OCI-LY3 (cell line): ENCODE measurements around the gene CIPC.

ENCODE experiments used
- EZH2phosphoT487 ChIP-seq: fragments of 200-600 bp; shearing (Covaris generic); IDR thresholded peaks from 2 replicates; pipeline ENCODE4 v1.6.1; 2018; ENCODE audit warnings: antibody characterized with exemption, mixed run types, low read depth
- TF ChIP-seq, protein P1 (sequence below): fragments of 200-600, 300-600 bp; sonication (generic); IDR thresholded peaks from 2 replicates; pipeline ENCODE4 v1.5.1; 2014; ENCODE audit warnings: antibody characterized with exemption, low read length, low read depth

DNA sequence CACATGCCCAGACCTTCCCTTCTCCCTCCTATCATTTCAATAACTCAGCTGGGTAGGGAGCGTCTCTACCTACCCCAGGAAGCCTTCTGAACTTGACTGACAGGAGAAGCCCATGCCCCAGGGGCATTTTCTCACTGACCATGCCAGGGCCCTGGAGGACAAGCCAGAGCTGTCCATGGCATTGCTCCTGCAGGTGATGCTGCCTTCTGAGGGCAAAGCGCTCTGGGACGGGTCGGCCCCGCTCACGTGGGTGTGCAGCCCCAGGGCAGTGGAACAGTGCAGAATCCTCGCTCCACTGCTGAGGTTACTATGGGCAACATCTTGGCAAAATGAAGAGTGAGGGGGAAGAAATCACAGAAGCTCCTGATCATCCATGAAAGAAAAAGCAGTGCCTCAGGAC is 28.5 kb upstream of the CIPC start:
- TF ChIP-seq, protein P1, sequence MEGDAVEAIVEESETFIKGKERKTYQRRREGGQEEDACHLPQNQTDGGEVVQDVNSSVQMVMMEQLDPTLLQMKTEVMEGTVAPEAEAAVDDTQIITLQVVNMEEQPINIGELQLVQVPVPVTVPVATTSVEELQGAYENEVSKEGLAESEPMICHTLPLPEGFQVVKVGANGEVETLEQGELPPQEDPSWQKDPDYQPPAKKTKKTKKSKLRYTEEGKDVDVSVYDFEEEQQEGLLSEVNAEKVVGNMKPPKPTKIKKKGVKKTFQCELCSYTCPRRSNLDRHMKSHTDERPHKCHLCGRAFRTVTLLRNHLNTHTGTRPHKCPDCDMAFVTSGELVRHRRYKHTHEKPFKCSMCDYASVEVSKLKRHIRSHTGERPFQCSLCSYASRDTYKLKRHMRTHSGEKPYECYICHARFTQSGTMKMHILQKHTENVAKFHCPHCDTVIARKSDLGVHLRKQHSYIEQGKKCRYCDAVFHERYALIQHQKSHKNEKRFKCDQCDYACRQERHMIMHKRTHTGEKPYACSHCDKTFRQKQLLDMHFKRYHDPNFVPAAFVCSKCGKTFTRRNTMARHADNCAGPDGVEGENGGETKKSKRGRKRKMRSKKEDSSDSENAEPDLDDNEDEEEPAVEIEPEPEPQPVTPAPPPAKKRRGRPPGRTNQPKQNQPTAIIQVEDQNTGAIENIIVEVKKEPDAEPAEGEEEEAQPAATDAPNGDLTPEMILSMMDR, result no peak
- no peak for TF ChIP-seq EZH2phosphoT487
